GM19238 (cell line): ENCODE results near the gene TRIM40.

ENCODE experiments used
- DNase-seq: peaks from one replicate; pipeline ENCODE4 v3.0.0; 2011; ENCODE audit warnings: low spot score; ENCODE audit not compliant: insufficient read length

Gene TRIM40

GRCh38 chr6:30147096-30147495 is 11.2 kb downstream of the TRIM40 start:
- DNase-seq: no peak

- no peak for DNase-seq
These were observed 13.3 kb downstream of the TRIM40 start for GRCh38 chr6:30149234-30149633.

- DNase-seq: no peak
These were observed 14.1 kb downstream of the TRIM40 start for GRCh38 chr6:30149858-30150550.

GRCh38 chr6:30150671-30151395 is 14.9 kb downstream of the TRIM40 start:
- DNase-seq: no peak

GRCh38 chr6:30151580-30151979 is 15.6 kb downstream of the TRIM40 start:
- DNase-seq: no peak

GRCh38 chr6:30152016-30152673 is 16.2 kb downstream of the TRIM40 start:
- no peak for DNase-seq

- no peak for DNase-seq
These were observed 17.1 kb downstream of the TRIM40 start for GRCh38 chr6:30152910-30153610.

GRCh38 chr6:30154061-30154460 is 18.1 kb downstream of the TRIM40 start:
- DNase-seq: no peak

GRCh38 chr6:30154709-30155519 is 19.0 kb downstream of the TRIM40 start:
- no peak for DNase-seq

GRCh38 chr6:30155520-30156261 is 19.8 kb downstream of the TRIM40 start:
- DNase-seq: no peak

GRCh38 chr6:30156262-30156599 is 20.3 kb downstream of the TRIM40 start:
- no peak for DNase-seq

GRCh38 chr6:30156774-30157173 is 20.8 kb downstream of the TRIM40 start:
- DNase-seq: no peak

- no peak for DNase-seq
These were observed 21.6 kb downstream of the TRIM40 start for GRCh38 chr6:30157581-30157980.

GRCh38 chr6:30157999-30158398 is 22.1 kb downstream of the TRIM40 start:
- DNase-seq: no peak

GRCh38 chr6:30158475-30159040 is 22.6 kb downstream of the TRIM40 start:
- no peak for DNase-seq

- no peak for DNase-seq
These were observed 24.3 kb downstream of the TRIM40 start for GRCh38 chr6:30160008-30160784.

- no peak for DNase-seq
These were observed 25.0 kb downstream of the TRIM40 start, which contains the start of gene TRIM10 for GRCh38 chr6:30160785-30161531. Gene TRIM10, minus strand, starts transcription at chr6:30161211. Its CDS starts 353 bp downstream, at chr6:30160858.

GRCh38 chr6:30162265-30163089 is 26.5 kb downstream of the TRIM40 start:
- DNase-seq: no peak
